Measurements from ENCODE around the gene NDUFV1.
"Not testable (repeated sequence)": the region's sequence is repeated elsewhere in the genome, so short reads cannot be mapped to it uniquely, and the experiment has no call there.

NDUFV1 gene

DNA sequence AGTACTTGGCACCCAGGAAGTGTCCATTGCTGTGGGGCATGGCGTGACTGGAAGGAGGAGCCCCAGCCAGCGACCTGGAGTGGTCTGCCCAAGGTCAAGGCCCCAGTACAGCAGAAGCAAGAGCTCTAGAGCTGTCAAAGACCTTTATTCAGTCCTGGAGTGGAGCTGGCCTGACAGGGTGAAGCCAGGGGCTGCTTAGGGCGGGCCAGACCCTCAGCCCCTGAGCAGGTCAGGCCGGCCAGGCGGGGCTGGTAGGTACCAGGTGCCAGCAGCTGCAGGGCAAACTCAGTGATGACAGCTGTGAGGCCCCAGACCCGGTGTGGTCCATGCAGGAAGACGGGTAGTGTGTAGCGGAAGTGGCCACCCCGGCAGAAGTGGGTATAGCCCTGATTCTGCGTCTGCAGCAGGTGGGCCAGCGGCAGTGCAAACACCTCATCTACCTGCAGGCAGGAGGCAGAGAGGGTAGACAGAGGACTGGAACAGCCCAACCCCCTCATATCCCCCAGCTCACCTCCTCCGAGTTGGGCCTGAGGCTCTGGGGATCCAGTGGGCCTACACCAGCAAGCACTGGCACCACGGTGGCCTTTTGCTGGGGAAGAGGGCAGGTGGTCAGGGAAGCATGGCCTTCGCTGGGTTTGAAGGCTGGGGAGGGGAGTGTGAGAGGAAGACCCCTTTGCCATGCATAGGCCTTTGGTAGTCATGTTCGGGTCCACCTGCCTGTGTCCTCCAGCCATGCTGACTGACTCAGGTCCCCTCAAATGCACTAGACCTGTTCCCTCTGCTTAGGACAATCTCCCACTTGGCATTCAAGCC is 21.3 kb downstream of the NDUFV1 start:
- no peak for DNase-seq

DNA sequence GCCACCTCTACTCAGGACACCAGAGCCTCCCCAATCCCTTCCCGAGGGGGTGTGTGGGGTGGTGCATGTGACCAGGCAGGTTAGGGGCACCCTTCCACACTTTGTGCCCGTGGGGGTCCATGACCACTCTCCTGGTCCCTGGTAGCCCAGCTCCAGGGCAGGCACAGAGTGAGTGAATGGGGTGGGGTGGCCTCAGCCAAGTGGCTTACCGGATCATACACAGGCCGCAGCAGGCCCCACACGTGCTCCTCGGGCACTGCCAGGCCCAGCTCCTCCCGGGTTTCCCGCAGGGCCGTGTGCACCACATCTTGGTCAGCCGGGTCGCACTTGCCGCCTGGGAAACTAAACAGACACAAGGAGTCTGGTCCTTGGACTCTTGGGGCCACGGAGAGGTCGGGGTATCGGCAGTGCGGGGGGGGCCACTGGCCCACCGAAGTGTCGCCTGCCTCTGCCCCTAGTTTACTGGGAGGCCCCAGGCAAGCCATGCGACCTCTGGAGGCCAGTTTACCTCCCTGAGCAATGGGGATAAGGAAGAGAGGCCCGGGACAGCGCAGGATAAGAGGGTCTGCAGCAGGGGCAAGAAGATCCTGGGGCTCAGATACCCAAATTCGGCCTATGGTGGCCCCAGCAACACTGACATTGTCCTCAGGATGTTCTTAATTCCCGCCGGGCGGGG is 22.1 kb downstream of the NDUFV1 start:
- no peak for DNase-seq

DNA sequence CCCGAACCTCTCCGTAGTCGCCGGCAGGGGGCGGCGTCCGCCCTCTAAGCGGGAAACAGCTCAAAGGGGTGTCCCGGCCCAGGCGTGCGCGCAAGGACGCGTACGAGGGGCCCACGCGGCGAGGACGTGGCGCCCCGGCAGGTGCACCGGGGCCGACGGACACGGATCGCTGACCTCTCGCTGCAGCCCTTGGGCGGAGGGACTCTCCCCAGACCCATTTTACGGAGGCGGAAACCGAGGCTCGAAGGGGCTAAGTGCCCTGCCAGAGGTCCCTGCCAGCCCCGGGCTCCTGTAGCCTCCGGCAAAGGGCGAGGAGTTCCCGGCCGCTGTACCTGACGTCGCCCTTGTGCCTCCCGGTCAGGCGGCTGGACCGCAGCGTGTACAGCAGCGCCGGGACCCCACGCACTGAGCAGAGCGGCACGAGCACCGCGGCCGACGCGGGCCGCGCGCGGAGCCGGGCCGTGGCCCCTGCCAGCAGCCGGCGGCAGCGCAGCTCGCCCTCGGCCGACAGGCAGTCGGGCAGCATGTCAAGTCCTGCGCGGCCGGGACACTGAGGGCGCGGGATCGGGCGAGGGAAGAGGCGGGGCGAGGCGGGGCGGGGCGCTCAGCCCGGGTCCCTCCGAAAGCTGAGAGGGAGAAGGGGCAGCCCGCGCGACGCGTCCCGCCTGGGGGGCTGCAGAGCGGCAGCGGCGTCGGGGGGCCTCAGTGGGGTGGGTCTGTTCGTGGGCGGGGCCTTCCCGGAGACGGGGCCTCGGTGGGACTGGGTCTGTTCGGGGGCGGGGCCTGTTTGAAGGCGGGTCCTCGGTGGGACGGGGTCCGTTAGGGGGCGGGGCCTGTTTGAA is 22.9 kb downstream of the NDUFV1 start, which contains the start of gene NUDT8:
Gene NUDT8 (minus strand): TSS at position 552 of the 842 bp plus-strand sequence. CDS start 26 bp downstream, at position 526.
- no peak for DNase-seq

DNA sequence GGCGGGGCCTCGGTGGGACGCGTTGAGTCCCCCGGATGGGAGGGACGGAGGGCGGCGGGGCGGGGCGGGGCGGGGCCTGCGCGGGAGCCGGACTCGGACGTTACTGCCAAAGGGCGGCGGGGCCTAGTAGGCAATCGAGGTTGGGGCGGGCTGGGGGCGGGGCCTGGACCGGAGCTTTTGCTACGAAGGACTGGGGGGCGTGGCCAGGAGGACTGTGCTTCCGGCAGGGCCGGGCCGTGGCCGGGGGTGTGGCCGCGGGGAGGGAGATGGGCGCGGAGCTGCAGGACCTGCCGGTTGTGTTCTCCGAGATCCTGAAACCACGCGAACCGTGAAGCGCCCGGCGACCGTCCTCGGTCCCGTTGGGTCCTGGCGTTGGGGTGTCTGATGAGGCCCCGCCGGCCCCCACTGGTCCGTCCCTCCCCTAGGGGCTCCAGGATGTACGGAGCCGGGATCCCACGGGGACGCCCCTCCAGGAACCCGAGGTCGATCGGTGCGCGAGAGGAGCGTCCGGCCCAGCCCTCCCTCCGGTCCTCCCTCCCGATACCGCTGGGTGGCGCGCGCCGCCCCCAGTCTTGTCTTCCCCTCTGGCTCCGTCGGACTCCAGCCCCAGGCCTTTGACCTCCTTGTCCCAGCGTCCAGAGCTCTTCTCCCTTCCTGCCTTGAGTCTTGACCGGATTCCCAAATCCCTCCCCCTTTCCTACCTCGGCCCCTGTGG is 23.6 kb downstream of the NDUFV1 start:
- peak; percentile 51 for DNase-seq

DNA sequence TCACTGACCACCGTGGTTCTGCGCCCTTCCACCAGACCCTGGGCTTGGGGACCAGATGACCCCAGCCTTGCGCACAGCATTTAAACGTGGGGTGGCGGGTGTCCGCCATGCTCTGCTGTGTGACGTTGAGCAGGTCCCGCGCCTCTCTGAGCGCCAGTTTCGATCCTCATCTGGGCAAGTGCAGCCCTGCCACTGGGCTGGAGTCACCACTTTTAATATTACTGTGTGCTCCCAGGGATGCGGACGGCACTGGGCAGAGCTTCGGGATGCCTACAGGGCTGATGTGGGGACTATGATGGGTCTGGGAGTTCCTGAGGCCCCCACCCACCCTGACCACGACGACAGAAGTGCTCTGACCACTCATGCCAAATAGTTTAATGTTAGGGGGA is 24.2 kb downstream of the NDUFV1 start:
- DNase-seq = no peak

DNA sequence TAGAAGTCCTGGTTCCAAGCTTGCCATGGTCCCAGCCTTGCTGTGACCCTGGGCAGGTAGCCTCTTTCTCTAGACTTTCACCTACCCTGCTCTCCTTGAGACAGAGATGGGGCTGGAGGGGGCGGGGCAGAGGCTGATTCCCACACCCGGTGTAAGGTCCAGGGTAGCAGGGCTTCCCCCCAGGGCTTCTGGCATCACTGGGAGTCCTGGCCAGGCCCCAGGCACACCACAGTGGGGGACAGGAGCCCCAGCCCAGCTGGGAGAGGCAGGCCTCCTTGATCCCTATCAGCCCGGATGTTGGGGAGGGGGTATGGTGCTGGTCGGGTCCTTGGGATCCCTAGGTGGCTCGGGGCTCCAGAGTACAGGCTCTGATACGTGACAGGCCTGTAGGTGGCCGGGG is 24.7 kb downstream of the NDUFV1 start:
- no peak for DNase-seq

DNA sequence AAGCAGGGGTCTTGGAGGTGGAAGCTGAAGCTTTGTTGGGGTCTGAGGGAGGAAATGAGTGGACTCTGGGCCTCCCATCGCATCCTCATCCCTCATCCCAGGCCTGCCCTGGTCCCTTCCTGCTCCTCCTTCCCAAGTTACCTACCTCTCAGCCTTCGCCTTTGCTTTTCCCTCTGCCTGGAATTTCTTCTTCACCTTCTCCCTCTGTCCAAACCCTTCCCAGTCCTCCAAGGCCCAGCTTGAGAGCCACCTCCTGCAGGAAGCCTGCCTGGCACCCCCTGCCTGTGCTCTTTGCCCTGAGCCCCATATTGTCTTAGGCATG is 25.1 kb downstream of the NDUFV1 start:
- DNase-seq = no peak

DNA sequence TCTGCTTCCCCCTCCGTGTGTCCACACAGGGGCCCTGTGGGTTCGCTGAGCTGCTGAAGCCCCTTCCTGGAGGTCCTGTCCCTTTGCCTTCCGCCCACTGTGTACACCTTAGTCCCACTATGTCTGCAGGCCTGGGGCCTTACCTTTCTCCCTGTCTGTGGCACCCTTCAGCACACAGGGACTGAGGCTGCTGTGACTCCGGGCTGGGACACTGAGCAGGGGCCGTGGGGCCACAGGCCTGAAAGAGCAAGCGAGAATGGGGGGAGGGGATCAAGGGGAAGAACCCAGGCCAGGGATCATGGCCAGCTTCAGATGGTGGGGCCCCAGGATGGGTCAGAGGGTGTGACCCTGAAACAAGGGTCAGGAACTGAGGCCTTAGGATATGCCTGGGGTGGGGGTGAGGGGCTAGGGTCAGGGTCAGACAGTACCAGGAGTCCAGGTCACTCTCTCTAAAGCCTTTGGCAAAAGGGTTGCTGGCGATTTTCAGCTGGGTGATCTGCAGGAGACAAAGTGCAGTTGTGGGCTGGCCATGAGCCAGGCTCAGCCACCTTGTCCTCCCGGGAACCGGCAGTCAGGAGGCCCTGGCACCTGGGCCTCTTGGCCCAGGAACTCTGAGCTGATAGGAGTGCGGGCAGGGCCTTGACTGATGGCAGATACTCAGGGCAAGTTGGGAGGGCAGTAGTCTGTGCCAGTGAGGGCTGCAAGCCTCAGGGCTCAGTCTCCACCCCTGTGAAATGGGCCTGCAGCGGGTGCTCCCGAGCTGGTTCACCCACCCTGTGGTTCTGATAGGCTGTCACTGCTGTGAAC is 25.6 kb downstream of the NDUFV1 start:
- no peak for DNase-seq

DNA sequence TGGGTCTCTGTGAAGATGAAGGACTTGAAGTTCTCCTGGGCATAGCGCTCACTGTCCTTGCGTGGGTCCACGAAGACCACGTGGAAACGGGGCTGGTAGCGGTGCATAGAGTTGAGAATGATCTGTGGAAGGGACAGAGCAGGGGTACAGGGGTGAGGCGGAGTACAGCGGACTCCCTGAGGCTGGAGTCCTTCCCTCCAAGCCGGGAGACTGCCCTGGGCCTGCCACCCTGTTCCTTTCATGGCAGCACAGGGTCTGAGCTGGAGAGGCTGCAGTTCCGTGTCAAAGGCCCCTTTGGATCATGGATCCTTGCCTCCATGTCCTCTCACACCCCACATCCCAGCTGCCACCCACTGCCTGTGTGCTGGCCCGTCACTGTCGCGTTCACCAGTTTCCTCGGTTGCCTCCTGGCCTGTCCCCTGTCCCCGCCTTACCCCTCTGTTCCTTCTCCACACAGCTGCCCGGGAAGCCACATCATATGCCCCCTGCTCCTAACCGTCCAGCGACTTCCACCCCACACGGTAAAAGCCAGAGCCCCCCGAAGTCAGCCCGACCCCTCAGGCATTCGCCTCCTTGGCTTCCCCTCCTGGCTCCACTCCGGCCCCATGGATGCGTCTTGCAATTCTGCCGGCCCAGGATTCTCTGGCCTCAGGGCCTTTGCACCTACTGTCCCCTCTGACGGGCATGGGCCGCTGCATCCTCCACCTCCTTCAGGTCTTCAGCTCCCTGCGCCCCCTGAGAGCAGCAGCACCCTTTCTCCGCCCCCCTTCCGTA is 26.4 kb downstream of the NDUFV1 start:
- DNase-seq = no peak

DNA sequence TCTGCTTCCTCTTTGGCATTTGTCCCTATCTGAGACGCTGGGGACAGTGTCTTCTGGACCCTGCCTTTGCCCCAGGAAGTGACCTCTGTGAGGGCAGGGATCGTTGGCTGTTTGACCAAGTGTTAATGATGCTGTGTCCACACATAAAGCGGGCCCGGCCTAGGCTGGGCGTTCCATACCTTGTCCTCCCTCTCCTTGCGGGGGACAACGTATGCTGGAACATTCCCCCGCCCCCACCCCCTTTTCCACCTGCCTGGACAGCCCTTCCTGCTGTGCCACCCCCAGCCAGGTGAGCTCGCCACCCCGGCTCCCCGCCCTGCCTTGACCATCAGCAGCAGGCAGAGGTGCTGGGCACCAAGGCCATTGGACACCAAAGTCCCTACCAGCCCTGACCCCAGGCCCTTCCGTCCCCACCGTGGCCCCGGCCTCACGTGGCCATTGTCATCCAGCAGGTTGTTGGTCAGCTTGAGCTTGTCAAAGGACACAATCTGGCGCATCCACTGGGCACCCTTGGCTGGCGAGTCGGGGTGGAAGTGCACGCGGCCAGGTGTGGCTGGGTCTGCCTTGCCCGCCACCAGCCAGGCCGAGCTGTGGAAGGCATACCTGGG is 27.1 kb downstream of the NDUFV1 start:
- DNase-seq = no peak

DNA sequence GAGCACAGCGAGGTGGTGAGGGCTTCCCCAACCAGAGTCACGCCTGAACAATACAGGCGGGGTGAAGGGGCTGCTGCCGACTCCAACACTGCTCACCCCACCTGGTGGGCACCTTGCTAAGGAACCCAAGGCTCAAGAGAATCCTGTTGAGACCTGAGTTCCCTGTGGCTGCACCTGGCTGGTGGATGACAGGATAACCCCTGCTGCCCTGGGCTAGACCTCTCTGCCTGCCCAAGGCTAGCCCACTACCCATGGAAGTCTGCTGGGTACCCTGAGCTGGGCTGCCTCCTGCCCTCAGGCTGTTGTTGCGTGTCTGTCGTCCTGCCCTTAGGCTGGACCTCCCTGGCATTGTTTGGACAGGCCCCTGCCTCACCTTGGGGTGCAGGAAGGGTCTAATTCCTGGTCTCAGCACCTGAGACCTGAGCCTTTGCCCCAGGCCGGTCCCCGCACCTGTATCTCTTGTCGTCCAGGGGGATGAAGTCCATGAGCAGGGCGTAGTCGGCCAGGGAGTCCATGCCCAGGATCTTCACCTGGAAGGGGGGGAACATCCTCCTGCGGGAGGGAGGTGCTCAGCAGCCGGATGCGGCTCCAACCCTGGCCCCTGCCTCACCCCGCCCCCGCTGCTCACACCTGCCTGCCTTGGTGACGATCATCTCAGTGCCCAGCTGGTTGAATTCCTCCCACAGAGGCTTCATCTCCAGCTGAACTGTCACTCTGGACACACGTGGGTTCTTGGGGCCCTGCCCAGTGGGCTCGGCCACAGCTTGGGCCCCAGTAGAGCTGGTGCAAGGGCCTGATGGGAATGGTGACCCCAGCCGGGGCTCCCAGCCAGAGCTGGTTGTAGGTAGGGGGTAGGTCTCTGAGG is 27.9 kb downstream of the NDUFV1 start:
- DNase-seq = no peak

DNA sequence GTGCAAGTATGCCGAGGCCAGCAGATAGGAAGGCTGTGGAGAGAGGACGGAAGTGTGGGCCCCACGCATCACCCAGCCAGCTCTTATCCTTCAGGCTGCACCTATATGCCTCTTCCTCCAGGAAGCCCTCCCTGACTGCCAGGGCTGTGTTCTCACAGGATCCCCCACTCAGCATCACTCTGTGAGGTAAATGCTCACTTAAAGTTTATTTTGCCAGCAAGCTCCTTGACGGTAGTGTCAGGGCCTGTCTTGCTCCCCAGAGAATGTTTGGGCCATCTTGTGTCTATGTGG is 28.4 kb downstream of the NDUFV1 start:
- no peak for DNase-seq

DNA sequence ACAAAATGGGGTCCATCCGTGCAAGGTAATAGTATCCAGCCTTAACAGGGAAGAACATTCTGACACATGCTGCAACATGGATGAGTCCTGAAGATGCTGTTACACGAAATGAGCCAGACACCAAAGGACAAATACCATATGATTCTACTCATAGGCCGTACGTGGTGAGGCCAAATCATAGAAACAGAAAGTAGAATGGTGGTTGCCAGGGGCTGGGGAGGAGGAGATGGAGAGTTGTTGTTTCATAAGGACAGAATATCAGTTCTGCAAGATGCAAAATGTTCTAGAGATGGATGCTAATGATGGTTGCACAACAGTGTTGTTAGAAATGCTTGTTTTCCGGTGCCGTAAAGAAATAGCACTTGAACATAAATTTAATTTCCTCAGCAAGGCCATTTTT is 30.2 kb downstream of the NDUFV1 start:
- DNase-seq = no peak

DNA sequence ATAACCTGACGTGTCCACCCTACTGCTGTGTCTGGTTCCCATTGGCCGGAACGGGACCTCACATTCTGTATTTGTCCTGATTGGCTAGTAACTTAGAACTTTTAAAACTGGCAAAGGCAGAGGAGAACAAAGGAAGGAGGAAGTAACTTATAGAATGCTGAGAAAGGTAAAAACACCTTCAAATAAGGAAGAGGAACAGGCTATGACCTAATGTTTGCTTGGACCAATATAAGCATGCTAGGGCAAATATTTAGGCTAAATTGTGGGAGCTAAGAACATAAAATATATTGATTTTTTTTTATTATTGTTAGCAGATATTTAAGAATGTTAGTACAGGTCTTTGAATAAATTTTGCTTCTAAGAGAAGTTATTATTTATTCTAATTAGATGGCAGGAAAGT is 30.7 kb downstream of the NDUFV1 start:
- not testable (repeated sequence) for DNase-seq

DNA sequence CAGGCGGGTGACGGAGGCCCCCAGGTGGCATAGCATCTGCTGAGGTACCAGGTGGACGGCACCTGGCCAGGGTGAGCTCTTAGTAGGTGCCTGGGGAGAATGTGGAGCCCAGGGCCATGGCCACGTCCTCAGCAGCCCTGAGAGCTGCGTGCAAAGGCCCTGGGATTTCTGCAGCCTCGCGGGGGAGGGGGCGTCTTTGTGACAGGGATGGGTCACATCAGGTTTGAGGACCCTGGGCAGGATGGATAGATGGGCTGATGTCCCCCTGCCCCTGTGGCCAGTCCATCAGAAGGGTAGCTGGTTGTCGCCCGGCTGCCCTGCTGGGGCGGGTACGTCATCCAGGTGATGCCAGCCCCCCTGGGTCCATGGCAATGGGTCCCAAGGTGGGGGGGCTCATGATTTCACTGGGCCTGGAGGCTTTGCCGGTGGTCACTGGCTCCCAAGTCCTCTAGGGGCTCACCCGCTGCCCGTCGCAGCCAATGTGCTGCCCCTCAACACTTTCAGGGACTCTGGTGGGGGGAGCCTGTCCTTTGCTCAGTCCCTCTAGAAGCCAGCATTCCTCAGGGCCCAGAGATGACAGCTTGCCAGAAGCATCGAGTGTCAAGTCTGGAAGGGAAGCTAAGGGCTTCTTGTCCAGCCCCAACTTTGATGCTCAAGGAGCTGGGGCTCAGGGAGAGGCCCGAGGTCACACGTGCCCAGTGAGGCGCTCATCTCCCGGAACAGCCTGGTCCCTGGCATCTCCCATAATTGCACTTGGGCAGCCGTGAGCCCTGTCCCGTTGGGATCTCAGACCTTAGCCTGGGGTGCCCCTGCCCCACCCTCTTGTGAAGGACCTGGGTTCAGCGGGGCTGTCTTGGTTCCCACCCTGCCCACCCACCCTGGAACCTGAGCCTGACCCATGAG is 32.0 kb downstream of the NDUFV1 start:
- no peak for DNase-seq

DNA sequence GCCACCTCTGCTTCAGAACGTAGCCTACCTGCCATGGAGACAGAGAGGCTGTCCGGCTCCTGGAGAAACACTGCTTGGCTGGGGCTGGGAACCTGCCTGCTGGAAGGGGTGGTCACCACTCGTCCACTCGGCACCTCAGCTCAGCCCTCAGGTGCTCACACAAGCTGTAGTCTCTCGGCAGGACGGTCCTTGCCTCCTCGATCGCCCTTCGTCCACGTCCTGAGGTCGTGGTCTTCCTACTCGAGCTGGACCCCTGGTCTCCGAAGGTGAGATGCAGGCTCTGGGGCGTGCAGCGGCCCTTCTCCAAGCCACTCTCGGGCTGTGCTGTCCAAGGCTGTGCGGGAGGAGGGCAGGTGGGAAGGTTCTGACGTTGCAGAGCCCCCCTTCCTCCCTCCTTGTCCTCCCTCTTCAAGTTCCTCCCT is 32.7 kb downstream of the NDUFV1 start, which contains the start of gene TBX10:
Gene TBX10 (minus strand): TSS at position 326 of the 422 bp plus-strand sequence. CDS start 291 bp downstream, at position 35.
- no peak for DNase-seq

DNA sequence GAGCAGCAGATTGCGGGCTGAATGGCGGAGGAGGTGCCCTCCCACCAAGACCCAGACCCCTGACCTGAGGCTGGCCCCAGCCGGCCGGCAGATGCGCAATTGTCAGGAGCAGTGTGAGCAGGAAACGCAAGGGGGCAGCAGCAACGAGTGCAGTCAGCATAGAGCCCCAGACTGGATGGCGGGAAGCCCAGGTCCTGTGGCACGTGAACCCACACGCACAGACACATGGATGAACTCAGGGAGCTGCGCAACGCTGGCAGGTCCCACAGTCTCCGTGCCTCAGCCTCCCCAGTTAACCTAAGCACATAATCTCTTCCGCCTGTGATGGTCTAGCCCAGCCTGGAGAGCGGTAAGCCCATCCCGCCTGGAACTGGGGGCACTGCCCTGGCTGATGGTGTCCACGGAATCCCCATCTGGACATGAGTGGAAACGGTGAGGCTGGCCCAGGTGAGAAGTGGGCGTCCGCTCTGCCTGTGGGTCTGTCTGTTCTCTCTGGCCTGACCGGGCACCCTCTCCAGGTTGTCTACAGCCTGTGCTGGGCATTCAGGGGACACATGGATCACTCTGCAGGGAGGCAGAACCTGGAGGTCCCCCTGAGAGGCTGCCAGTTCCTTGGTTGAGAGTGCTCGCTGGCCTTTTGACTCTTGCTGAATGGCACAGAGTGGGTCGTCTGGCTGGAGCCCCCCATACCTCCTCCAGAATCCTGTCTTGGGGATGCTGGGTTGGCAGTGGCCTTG is 33.5 kb downstream of the NDUFV1 start:
- no peak for DNase-seq

DNA sequence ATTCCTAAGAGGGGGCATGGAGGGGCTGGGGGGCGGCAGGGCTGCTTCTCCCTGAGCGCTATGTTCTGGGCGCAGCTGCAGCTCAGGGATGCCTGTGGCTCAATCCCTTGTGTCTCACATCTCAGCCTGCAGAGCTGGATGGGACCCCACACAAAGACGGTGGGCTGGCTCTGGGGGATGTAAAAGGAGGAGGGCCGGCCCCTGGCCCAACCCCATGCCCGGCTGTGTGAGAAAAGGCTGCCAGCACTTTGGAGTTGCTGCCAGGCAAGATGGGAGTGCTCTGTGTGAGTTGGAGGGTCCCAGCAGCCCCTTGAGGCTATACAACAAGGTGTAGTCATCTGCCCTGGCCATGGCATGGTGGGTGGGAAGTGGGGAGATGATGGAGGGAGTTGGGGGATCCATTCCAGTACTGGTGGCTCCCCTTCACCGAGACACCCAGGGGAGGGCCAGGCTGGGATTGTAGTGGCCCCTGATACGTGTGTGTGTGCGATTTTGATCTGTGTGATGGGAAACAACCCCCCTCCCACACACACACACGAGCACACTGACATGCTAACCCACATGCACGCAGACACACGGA is 34.1 kb downstream of the NDUFV1 start:
- DNase-seq = no peak

Measured in NCI-H2081 treated with DMSO at 0.1 percent for 48 hours (cell line).